H9 (cell line): Measurements from ENCODE around the gene FGFBP2. TPM values are rescaled to one million over a fixed set of nuclear protein-coding genes. Genes with fewer than 3 reads are reported as not detected.

ENCODE experiments used
- DNase-seq: peaks from one replicate; pipeline ENCODE4 v3.0.0-alpha.2; 2017
- H2AFZ ChIP-seq: one replicate; pipeline ENCODE4 v1.6.1; 2013; ENCODE audit warnings: mild to moderate bottlenecking, low read length, control low read depth, moderate library complexity
- H2AK5ac ChIP-seq: 2 replicates; pipeline ENCODE4 v1.6.1; 2013; ENCODE audit warnings: low read length, control low read depth, mixed read lengths; ENCODE audit not compliant: insufficient read length
- H2BK120ac ChIP-seq: one replicate; pipeline ENCODE4 v1.6.1; 2013; ENCODE audit warnings: low read depth, mild to moderate bottlenecking, low read length, control low read depth, inconsistent platforms; ENCODE audit not compliant: poor library complexity, severe bottlenecking
- H2BK12ac ChIP-seq: 2 replicates; pipeline ENCODE4 v1.6.1; 2013; ENCODE audit warnings: low read length, control low read depth, mixed read lengths, low read depth; ENCODE audit not compliant: insufficient read length
- H2BK15ac ChIP-seq: 2 replicates; pipeline ENCODE4 v1.6.1; 2013; ENCODE audit warnings: low read depth, low read length, control low read depth
- H2BK20ac ChIP-seq: one replicate; pipeline ENCODE4 v1.6.1; 2013; ENCODE audit warnings: low read depth, mild to moderate bottlenecking, low read length, control low read depth, inconsistent platforms; ENCODE audit not compliant: poor library complexity, severe bottlenecking
- H2BK5ac ChIP-seq: 2 replicates; pipeline ENCODE4 v1.6.1; 2013; ENCODE audit warnings: low read length, control low read depth, mixed read lengths; ENCODE audit not compliant: insufficient read length
- H3K14ac ChIP-seq: 2 replicates; pipeline ENCODE4 v1.6.1; 2013; ENCODE audit warnings: low read length, control low read depth; ENCODE audit not compliant: insufficient read depth
- H3K18ac ChIP-seq: 2 replicates; pipeline ENCODE4 v1.6.1; 2013; ENCODE audit warnings: low read depth, mild to moderate bottlenecking, mixed read lengths, low read length, control low read depth; ENCODE audit not compliant: insufficient read length
- H3K23ac ChIP-seq: 2 replicates; pipeline ENCODE4 v1.6.1; 2013; ENCODE audit warnings: low read length, control low read depth, mixed read lengths, low read depth; ENCODE audit not compliant: insufficient read length
- H3K23me2 ChIP-seq: 2 replicates; pipeline ENCODE4 v1.6.1; 2013; ENCODE audit warnings: low read depth, mild to moderate bottlenecking, mixed read lengths, low read length, control low read depth; ENCODE audit not compliant: insufficient read length, poor library complexity, severe bottlenecking
- H3K27ac ChIP-seq: 2 replicates; pipeline ENCODE4 v1.5.1; 2013; ENCODE audit warnings: low read length, control low read depth, mixed read lengths, low read depth; ENCODE audit not compliant: insufficient read length
- H3K27me3 ChIP-seq: 2 replicates; pipeline ENCODE4 v1.6.1; 2013; ENCODE audit warnings: low read length, control low read depth, inconsistent platforms; ENCODE audit not compliant: insufficient read depth
- H3K4ac ChIP-seq: 2 replicates; pipeline ENCODE4 v1.6.1; 2013; ENCODE audit warnings: low read depth, mild to moderate bottlenecking, control low read depth, inconsistent platforms, low read length, moderate library complexity
- H3K4me1 ChIP-seq: 2 replicates; pipeline ENCODE4 v1.6.1; 2013; ENCODE audit warnings: low read length, control low read depth, inconsistent platforms; ENCODE audit not compliant: insufficient read depth
- H3K4me2 ChIP-seq: 2 replicates; pipeline ENCODE4 v1.6.1; 2013; ENCODE audit warnings: low read length, control low read depth, mixed read lengths; ENCODE audit not compliant: insufficient read length, insufficient read depth
- H3K56ac ChIP-seq: 2 replicates; pipeline ENCODE4 v1.6.1; 2013; ENCODE audit warnings: low read depth, mild to moderate bottlenecking, mixed read lengths, low read length, control low read depth; ENCODE audit not compliant: insufficient read length
- H3K79me1 ChIP-seq: 2 replicates; pipeline ENCODE4 v1.6.1; 2013; ENCODE audit warnings: low read depth, mild to moderate bottlenecking, moderate library complexity, low read length, control low read depth, inconsistent platforms; ENCODE audit not compliant: insufficient read depth, poor library complexity, severe bottlenecking
- H3K79me2 ChIP-seq: 2 replicates; pipeline ENCODE4 v1.6.1; 2013; ENCODE audit warnings: low read length, control low read depth, inconsistent platforms; ENCODE audit not compliant: insufficient read depth
- H3K9ac ChIP-seq: 2 replicates; pipeline ENCODE4 v1.6.1; 2013; ENCODE audit warnings: low read length, control low read depth, mixed read lengths; ENCODE audit not compliant: insufficient read length; ENCODE audit errors: extremely low read depth
- H3K9me3 ChIP-seq: one replicate; pipeline ENCODE4 v1.6.1; 2013; ENCODE audit warnings: low read depth, low read length, inconsistent platforms; ENCODE audit not compliant: control insufficient read depth
- H3T11ph ChIP-seq: one replicate; pipeline ENCODE4 v1.6.1; 2013; ENCODE audit warnings: mild to moderate bottlenecking, low read length, control low read depth, inconsistent platforms
- H4K20me1 ChIP-seq: one replicate; pipeline ENCODE4 v1.6.1; 2013; ENCODE audit not compliant: control insufficient read depth, insufficient read length, insufficient read depth
- H4K5ac ChIP-seq: 2 replicates; pipeline ENCODE4 v1.6.1; 2013; ENCODE audit warnings: low read depth, mild to moderate bottlenecking, mixed read lengths, low read length, control low read depth; ENCODE audit not compliant: insufficient read length
- H4K8ac ChIP-seq: replicated peaks from 2 replicates; pipeline ENCODE4 v1.6.1; 2013; ENCODE audit warnings: low read length, control low read depth, mixed read lengths, low read depth; ENCODE audit not compliant: insufficient read length
- H4K91ac ChIP-seq: 2 replicates; pipeline ENCODE4 v1.6.1; 2013; ENCODE audit warnings: low read depth, mild to moderate bottlenecking, moderate library complexity, mixed read lengths, low read length, control low read depth; ENCODE audit not compliant: insufficient read length
- H3K27ac Mint-ChIP-seq, 3 experiments: 2 replicates in 2 of 3; 3 replicates in 1 of 3; pipeline ENCODE4 v1.8.0; 2020 to 2021; ENCODE audit warnings: mixed read lengths in 3 of 3, mild to moderate bottlenecking in 1 of 3, moderate library complexity in 1 of 3
- H3K27me3 Mint-ChIP-seq: 2 replicates; pipeline ENCODE4 v1.8.0; 2021; ENCODE audit warnings: low read depth, mild to moderate bottlenecking, moderate library complexity, mixed read lengths
- H3K36me3 Mint-ChIP-seq, 3 experiments: 2 replicates in 2 of 3; 3 replicates in 1 of 3; pipeline ENCODE4 v1.8.0; 2020 to 2021; ENCODE audit warnings: low read depth in 3 of 3, mixed read lengths in 3 of 3; ENCODE audit not compliant: insufficient read depth in 1 of 3
- H3K4me1 Mint-ChIP-seq, 2 experiments: 2 replicates each; pipeline ENCODE4 v1.8.0; 2020; ENCODE audit warnings: mixed read lengths in 2 of 2
- H3K4me3 Mint-ChIP-seq, 2 experiments: 2 replicates in 1 of 2; 3 replicates in 1 of 2; pipeline ENCODE4 v1.8.0; 2020 to 2021; ENCODE audit warnings: mild to moderate bottlenecking in 2 of 2, mixed read lengths in 2 of 2, moderate library complexity in 1 of 2
- H3K9me3 Mint-ChIP-seq, 2 experiments: 2 replicates in 1 of 2; 3 replicates in 1 of 2; pipeline ENCODE4 v1.8.0; 2020; ENCODE audit warnings: mild to moderate bottlenecking in 2 of 2, mixed read lengths in 2 of 2, moderate library complexity in 1 of 2
- CTCF ChIP-seq: fragments of 200-600 bp; sonication (generic); conservative IDR thresholded peaks from 3 replicates; pipeline ENCODE4 v1.8.0; 2021; ENCODE audit warnings: antibody characterized with exemption, mild to moderate bottlenecking
- WGBS: extraction: QIAGEN DNeasy Blood & Tissue Kit; methylation state at CpG from one replicate; pipeline ENCODE4 v1.1.7; 2013; ENCODE audit warnings: missing lambda C conversion rate, low lambda C conversion rate, mixed read lengths; ENCODE audit not compliant: insufficient read length; ENCODE audit errors: extremely low coverage; 5-methylcytosine and 5-hydroxymethylcytosine counted together
- total RNA-seq: library from RNA; stranded (reverse); gene quantifications from 2 replicates; pipeline ENCODE4 v1.2.1, GENCODE V29; 2021

FGFBP2 gene
- total RNA-seq, 1 experiment from 2014 or later = not detected

- no peaks in the 10 kb centered on the region for H3K27me3 ChIP-seq
- WGBS = no CpG with 5 or more reads among the region's 1 CpG
- H2BK12ac ChIP-seq = no peak overlapping the region
- Mint-ChIP-seq H3K36me3 (no peaks in the 10 kb centered on the region), H3K4me3 (no peak overlapping the region), H3K4me1 (peaks cover 7% of the 10 kb centered on the region in 2 experiments), H3K9me3 (no peaks in the 10 kb centered on the region), H3K27ac (no peak overlapping the region), H3K27me3 (no peaks in the 10 kb centered on the region; the same call in none of the 2 replicates)
- H4K5ac ChIP-seq = no peak overlapping the region
- H2BK5ac ChIP-seq = no peak overlapping the region
- no peaks in the 10 kb centered on the region for H4K20me1 ChIP-seq
- DNase-seq = no peak
- H3K23ac ChIP-seq = no peak overlapping the region
- no peak overlapping the region for H2BK15ac ChIP-seq
- H3K9me3 ChIP-seq = no peaks in the 10 kb centered on the region
- no peak overlapping the region for H4K91ac ChIP-seq
- H4K8ac ChIP-seq = no peak overlapping the region
- H3K79me2 ChIP-seq = no peaks in the 10 kb centered on the region
- no peak overlapping the region for H3K9ac ChIP-seq
- no peak overlapping the region for H3K4ac ChIP-seq
- TF ChIP-seq CTCF = no peak
- H3K79me1 ChIP-seq = no peaks in the 10 kb centered on the region
- H2AK5ac ChIP-seq = no peak overlapping the region
- H3K18ac ChIP-seq = no peak overlapping the region
- H3K23me2 ChIP-seq = no peaks in the 10 kb centered on the region
- no peak overlapping the region for H2BK20ac ChIP-seq
- no peak overlapping the region for H3K14ac ChIP-seq
- no peak overlapping the region for H2AFZ ChIP-seq
- H2BK120ac ChIP-seq = no peak overlapping the region
- no peak overlapping the region for H3K27ac ChIP-seq
- H3K56ac ChIP-seq = no peak overlapping the region
- H3K4me1 ChIP-seq = no peaks in the 10 kb centered on the region; the same call in 1 of the 2 replicates
- H3K4me2 ChIP-seq = no peak overlapping the region
- H3T11ph ChIP-seq = no peak overlapping the region
Observed at GRCh38 chr4:15942283-15942682, 20.7 kb downstream of the FGFBP2 start.
